ENCODE results near the gene OR10R2.
"Not testable (repeated sequence)": the region's sequence is repeated elsewhere in the genome, so short reads cannot be mapped to it uniquely, and the experiment has no call there.

The OR10R2 gene, protein sequence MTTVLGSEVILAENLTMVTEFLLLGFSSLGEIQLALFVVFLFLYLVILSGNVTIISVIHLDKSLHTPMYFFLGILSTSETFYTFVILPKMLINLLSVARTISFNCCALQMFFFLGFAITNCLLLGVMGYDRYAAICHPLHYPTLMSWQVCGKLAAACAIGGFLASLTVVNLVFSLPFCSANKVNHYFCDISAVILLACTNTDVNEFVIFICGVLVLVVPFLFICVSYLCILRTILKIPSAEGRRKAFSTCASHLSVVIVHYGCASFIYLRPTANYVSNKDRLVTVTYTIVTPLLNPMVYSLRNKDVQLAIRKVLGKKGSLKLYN

DNA sequence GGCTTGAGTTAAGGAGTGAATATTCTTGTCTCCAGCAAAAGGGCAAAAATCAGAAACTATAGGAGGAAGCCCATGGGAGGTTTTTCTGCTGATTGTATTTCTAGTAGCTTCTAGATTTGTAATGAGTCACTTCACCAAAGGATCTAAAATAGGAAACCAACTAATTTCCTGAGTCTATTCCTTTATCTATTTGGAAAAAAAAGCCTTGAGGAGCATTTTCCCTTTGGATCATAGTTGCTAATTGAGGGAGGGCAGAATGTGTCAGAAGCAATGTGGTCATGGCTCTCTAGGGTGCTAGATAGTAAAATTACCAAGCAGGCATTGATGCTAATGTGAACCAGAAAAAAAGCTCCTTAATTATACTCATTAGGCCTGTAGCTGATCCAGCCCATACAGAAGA lies at the start of gene OR10R2:
TSS of gene OR10R2 (plus strand) at position 301 of the 400 bp plus-strand sequence. CDS start 106 bp downstream, outside the sequence.
- Histone ChIP-seq H4K20me1 (ENCODE audit: insufficient read depth, low read length, poor library complexity, severe bottlenecking) (no peaks in the 10 kb centered on the region), H3K36me3 (ENCODE audit: insufficient read depth, low read length) (no peaks in the 10 kb centered on the region), H3K27me3 (ENCODE audit: insufficient read depth, low read length, poor library complexity, severe bottlenecking) (no peaks in the 10 kb centered on the region), H3F3A (ENCODE audit: low read depth) (no peaks in the 10 kb centered on the region), H2AFZ (ENCODE audit: low read length) (no peak within 1 kb of the TSS), H3K9ac (ENCODE audit: low read depth, low read length, poor library complexity, severe bottlenecking) (no peak within 1 kb of the TSS), H3K4me1 (ENCODE audit: insufficient read depth, low read length, poor library complexity, severe bottlenecking) (no peaks in the 10 kb centered on the region), H3K4me2 (ENCODE audit: low read depth, low read length, poor library complexity, severe bottlenecking) (no peak within 1 kb of the TSS), H3K4me3 (ENCODE audit: low read length, poor library complexity, severe bottlenecking) (no peak within 1 kb of the TSS), H3K9me3 (ENCODE audit: insufficient read depth, low read depth, low read length) (no peaks in the 10 kb centered on the region), H3K9me2 (replicated peaks; ENCODE audit: low read depth, low read length) (no peaks in the 10 kb centered on the region), H3K79me2 (ENCODE audit: insufficient read depth, low read length) (no peaks in the 10 kb centered on the region)
- TF ChIP-seq, protein P1, sequence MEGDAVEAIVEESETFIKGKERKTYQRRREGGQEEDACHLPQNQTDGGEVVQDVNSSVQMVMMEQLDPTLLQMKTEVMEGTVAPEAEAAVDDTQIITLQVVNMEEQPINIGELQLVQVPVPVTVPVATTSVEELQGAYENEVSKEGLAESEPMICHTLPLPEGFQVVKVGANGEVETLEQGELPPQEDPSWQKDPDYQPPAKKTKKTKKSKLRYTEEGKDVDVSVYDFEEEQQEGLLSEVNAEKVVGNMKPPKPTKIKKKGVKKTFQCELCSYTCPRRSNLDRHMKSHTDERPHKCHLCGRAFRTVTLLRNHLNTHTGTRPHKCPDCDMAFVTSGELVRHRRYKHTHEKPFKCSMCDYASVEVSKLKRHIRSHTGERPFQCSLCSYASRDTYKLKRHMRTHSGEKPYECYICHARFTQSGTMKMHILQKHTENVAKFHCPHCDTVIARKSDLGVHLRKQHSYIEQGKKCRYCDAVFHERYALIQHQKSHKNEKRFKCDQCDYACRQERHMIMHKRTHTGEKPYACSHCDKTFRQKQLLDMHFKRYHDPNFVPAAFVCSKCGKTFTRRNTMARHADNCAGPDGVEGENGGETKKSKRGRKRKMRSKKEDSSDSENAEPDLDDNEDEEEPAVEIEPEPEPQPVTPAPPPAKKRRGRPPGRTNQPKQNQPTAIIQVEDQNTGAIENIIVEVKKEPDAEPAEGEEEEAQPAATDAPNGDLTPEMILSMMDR (conservative IDR thresholded peaks at IDR 0.05; ENCODE audit: low read length), result no peak
- no peak for TF ChIP-seq EZH2phosphoT487 (IDR thresholded peaks at IDR 0.05; ENCODE audit: borderline replicate concordance)

DNA sequence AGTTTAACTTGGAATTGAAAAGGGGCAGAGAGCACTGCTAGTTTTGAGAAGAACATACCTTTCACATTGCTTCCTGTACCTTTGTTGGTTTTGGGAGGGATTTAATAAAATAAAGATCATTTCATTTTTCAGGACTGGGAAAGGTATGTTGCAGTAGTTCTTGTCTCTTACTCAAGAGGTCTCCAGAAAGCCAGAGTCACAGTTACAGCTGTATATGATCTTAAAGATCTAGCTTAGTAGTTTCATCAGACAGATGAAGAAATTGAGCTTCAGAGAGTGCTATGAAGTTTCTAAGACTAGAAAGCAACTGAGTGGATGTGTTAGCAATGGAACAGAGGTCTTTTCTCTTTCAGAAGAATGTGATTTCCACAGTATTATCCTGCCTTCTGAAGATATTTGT lies 47.0 kb upstream of the OR10R2 start:
- no peaks in the 10 kb centered on the region for H4K20me1 ChIP-seq (ENCODE audit: insufficient read depth, low read length, poor library complexity, severe bottlenecking)
- peak overlapping the region; percentile 66; the same call in 1 of the 2 replicates for H2AFZ ChIP-seq (ENCODE audit: low read length)
- H3K79me2 ChIP-seq (ENCODE audit: insufficient read depth, low read length), result no peaks in the 10 kb centered on the region
- H3K4me3 ChIP-seq (ENCODE audit: low read length, poor library complexity, severe bottlenecking), result no peak overlapping the region
- no peaks in the 10 kb centered on the region for H3F3A ChIP-seq (ENCODE audit: low read depth)
- H3K9me3 ChIP-seq (ENCODE audit: insufficient read depth, low read depth, low read length), result no peaks in the 10 kb centered on the region
- no peaks in the 10 kb centered on the region for H3K36me3 ChIP-seq (ENCODE audit: insufficient read depth, low read length)
- H3K27me3 ChIP-seq (ENCODE audit: insufficient read depth, low read length, poor library complexity, severe bottlenecking), result no peaks in the 10 kb centered on the region
- no peaks in the 10 kb centered on the region for H3K4me1 ChIP-seq (ENCODE audit: insufficient read depth, low read length, poor library complexity, severe bottlenecking)
- no peak for TF ChIP-seq EZH2phosphoT487 (IDR thresholded peaks at IDR 0.05; ENCODE audit: borderline replicate concordance)
- TF ChIP-seq, protein P1 (conservative IDR thresholded peaks at IDR 0.05; ENCODE audit: low read length), result no peak
- no peaks in the 10 kb centered on the region for H3K9me2 ChIP-seq (replicated peaks; ENCODE audit: low read depth, low read length)
- no peak overlapping the region for H3K9ac ChIP-seq (ENCODE audit: low read depth, low read length, poor library complexity, severe bottlenecking)
- H3K4me2 ChIP-seq (ENCODE audit: low read depth, low read length, poor library complexity, severe bottlenecking), result no peak overlapping the region

DNA sequence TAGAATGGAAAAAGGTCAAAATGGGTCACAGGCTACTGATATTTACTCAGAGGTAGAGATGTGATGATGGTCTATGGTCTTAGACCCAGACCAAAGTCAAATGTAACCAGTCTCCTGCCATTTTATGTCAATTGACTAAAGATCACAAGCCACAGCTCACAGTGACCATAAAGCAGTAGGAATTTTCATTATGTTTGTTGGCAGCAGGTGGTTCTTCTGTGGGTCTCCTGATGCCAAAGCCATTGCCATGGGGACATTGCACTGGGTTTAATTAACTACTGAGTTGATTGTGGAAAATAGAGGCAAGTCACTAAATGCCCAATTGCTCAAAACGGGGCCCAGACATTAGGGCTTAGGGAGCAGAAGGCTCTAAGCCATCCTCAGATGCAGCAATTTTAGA lies 45.9 kb upstream of the OR10R2 start, which contains the start of gene OR10K2:
TSS of gene OR10K2 (minus strand) at position 101 of the 400 bp plus-strand sequence. CDS start 5,371 bp downstream, outside the sequence.
- no peaks in the 10 kb centered on the region for H3K79me2 ChIP-seq (ENCODE audit: insufficient read depth, low read length)
- H3K4me3 ChIP-seq (ENCODE audit: low read length, poor library complexity, severe bottlenecking), result no peak within 1 kb of the TSS
- H4K20me1 ChIP-seq (ENCODE audit: insufficient read depth, low read length, poor library complexity, severe bottlenecking), result no peaks in the 10 kb centered on the region
- no peaks in the 10 kb centered on the region for H3K4me1 ChIP-seq (ENCODE audit: insufficient read depth, low read length, poor library complexity, severe bottlenecking)
- H3K9me3 ChIP-seq (ENCODE audit: insufficient read depth, low read depth, low read length), result no peaks in the 10 kb centered on the region
- peak within 1 kb of the TSS; percentile 66; the same call in 1 of the 2 replicates for H2AFZ ChIP-seq (ENCODE audit: low read length)
- H3K9me2 ChIP-seq (replicated peaks; ENCODE audit: low read depth, low read length), result no peaks in the 10 kb centered on the region
- TF ChIP-seq EZH2phosphoT487 (IDR thresholded peaks at IDR 0.05; ENCODE audit: borderline replicate concordance), result no peak
- TF ChIP-seq, protein P1 (conservative IDR thresholded peaks at IDR 0.05; ENCODE audit: low read length), result no peak
- H3K27me3 ChIP-seq (ENCODE audit: insufficient read depth, low read length, poor library complexity, severe bottlenecking), result no peaks in the 10 kb centered on the region
- no peaks in the 10 kb centered on the region for H3F3A ChIP-seq (ENCODE audit: low read depth)
- no peak within 1 kb of the TSS for H3K4me2 ChIP-seq (ENCODE audit: low read depth, low read length, poor library complexity, severe bottlenecking)
- H3K36me3 ChIP-seq (ENCODE audit: insufficient read depth, low read length), result no peaks in the 10 kb centered on the region
- no peak within 1 kb of the TSS for H3K9ac ChIP-seq (ENCODE audit: low read depth, low read length, poor library complexity, severe bottlenecking)

DNA sequence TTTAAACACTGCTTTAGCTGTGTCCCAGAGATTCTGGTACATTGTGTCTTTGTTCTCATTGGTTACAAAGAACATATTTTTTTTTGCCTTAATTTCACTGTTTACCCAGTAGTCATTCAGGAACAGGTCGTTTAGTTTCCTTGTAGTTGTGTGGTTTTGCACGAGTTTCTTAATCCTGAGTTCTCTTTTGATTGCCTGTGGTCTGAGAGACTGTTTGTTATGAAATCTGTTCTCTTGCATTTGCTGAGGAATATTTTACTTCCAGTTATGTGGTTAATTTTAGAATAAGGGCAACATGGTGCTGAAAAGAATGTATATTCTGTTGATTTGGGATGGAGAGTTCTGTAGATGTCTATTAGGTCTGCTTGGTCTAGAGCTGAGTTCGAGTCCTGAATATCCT lies 41.9 kb upstream of the OR10R2 start:
- H3K36me3 ChIP-seq (ENCODE audit: insufficient read depth, low read length); H3K79me2 ChIP-seq (ENCODE audit: insufficient read depth, low read length); H3F3A ChIP-seq (ENCODE audit: low read depth); H3K9me2 ChIP-seq (replicated peaks; ENCODE audit: low read depth, low read length); H3K9me3 ChIP-seq (ENCODE audit: insufficient read depth, low read depth, low read length); H3K4me3 ChIP-seq (ENCODE audit: low read length, poor library complexity, severe bottlenecking); H2AFZ ChIP-seq (ENCODE audit: low read length); H3K4me2 ChIP-seq (ENCODE audit: low read depth, low read length, poor library complexity, severe bottlenecking); H3K4me1 ChIP-seq (ENCODE audit: insufficient read depth, low read length, poor library complexity, severe bottlenecking); H3K27me3 ChIP-seq (ENCODE audit: insufficient read depth, low read length, poor library complexity, severe bottlenecking); H4K20me1 ChIP-seq (ENCODE audit: insufficient read depth, low read length, poor library complexity, severe bottlenecking); H3K9ac ChIP-seq (ENCODE audit: low read depth, low read length, poor library complexity, severe bottlenecking): not testable (repeated sequence)
